Measurements from ENCODE around the gene ATG5. TPM values are rescaled to one million over a fixed set of nuclear protein-coding genes. Genes with fewer than 3 reads are reported as not detected.

ATG5 gene
- total RNA-seq, 1 experiment from 2014 or later: 26.9 TPM

GRCh38 chr6:106359959-106360409 lies 34.4 kb upstream of the ATG5 start:
- peaks cover 6% of the 10 kb centered on the region for H3K4me1 Mint-ChIP-seq (ENCODE audit: low read depth, unreplicated experiment)
- no peak overlapping the region for H3K27ac Mint-ChIP-seq (ENCODE audit: unreplicated experiment)
- peak overlapping the region; percentile 77 for H3K4me3 ChIP-seq (ENCODE audit: low read depth, low read length)

DNA sequence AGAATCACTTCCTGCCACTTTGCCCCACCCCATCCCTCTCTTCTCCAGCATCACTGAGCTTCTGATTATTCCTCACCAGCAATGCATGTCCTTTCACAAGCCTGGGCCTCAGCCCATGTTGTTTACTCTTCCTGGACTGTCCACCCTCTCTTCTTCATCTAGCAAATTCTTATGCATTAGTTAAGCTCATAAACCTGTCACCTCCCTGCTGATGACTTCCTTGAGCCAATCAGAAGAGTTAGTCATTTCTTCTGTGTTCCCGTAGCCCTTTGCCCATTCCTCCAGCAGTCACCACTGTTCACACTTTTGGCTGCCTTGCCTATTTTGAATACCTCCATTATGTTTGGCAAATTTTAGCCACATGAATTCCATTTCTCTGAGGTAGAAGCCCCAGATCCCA lies 30.8 kb upstream of the ATG5 start:
- Mint-ChIP-seq H3K36me3 (ENCODE audit: insufficient read depth, unreplicated experiment) (no peaks in the 10 kb centered on the region), H3K27ac (ENCODE audit: unreplicated experiment) (no peak overlapping the region), H3K4me3 (ENCODE audit: unreplicated experiment) (no peak overlapping the region), H3K27me3 (ENCODE audit: insufficient read depth, unreplicated experiment) (peaks cover 26% of the 10 kb centered on the region), H3K4me1 (ENCODE audit: low read depth, unreplicated experiment) (peaks cover 6% of the 10 kb centered on the region), H3K9me3 (ENCODE audit: unreplicated experiment) (peaks cover 13% of the 10 kb centered on the region)
- no peaks in the 10 kb centered on the region for H3K4me1 ChIP-seq
- intact Hi-C loops (cut with micrococcal nuclease; ENCODE audit: unreplicated experiment): no loop called here
- DNase-seq: no peak
- no peaks in the 10 kb centered on the region for H3K36me3 ChIP-seq (ENCODE audit: control insufficient read depth, insufficient read depth, low read length)
- no peak overlapping the region for H3K4me3 ChIP-seq (ENCODE audit: low read depth, low read length)
- CTCF ChIA-PET: interaction anchor here (1.0 kb wide), 1 partner anchor 17 kb away, joined by 4 read pairs; no protein-coding TSS in a partner anchor
- BruUV-seq (replicated peaks): no TSS peak
- POLR2A ChIA-PET: no interaction called here
- H3K9me3 ChIP-seq: peaks cover 6% of the 10 kb centered on the region; the same call in 1 of the 2 replicates
- TF ChIP-seq, protein P1, sequence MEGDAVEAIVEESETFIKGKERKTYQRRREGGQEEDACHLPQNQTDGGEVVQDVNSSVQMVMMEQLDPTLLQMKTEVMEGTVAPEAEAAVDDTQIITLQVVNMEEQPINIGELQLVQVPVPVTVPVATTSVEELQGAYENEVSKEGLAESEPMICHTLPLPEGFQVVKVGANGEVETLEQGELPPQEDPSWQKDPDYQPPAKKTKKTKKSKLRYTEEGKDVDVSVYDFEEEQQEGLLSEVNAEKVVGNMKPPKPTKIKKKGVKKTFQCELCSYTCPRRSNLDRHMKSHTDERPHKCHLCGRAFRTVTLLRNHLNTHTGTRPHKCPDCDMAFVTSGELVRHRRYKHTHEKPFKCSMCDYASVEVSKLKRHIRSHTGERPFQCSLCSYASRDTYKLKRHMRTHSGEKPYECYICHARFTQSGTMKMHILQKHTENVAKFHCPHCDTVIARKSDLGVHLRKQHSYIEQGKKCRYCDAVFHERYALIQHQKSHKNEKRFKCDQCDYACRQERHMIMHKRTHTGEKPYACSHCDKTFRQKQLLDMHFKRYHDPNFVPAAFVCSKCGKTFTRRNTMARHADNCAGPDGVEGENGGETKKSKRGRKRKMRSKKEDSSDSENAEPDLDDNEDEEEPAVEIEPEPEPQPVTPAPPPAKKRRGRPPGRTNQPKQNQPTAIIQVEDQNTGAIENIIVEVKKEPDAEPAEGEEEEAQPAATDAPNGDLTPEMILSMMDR (IDR thresholded peaks at IDR 0.05; ENCODE audit: insufficient read depth in 1 of 2, low read depth in 1 of 2, low read length in 1 of 2, severe bottlenecking in 1 of 2, unreplicated experiment in 1 of 2): no peak
- no peaks in the 10 kb centered on the region for H3K27me3 ChIP-seq (replicated peaks; ENCODE audit: control insufficient read depth, insufficient read depth, low read length)

More at GRCh38 chr6:106359959-106360409, 34.4 kb upstream of the ATG5 start:
- Histone ChIP-seq H3K36me3 (ENCODE audit: control insufficient read depth, insufficient read depth, low read length) (no peaks in the 10 kb centered on the region), H3K27me3 (replicated peaks; ENCODE audit: control insufficient read depth, insufficient read depth, low read length) (no peaks in the 10 kb centered on the region), H3K9me3 (no peaks in the 10 kb centered on the region), H3K4me1 (no peaks in the 10 kb centered on the region)
- peaks cover 12% of the 10 kb centered on the region for H3K27me3 Mint-ChIP-seq (ENCODE audit: insufficient read depth, unreplicated experiment)
- peak overlapping the region; percentile 77 for H3K4me3 Mint-ChIP-seq (ENCODE audit: unreplicated experiment)
- no peak for DNase-seq
- no peaks in the 10 kb centered on the region for H3K9me3 Mint-ChIP-seq (ENCODE audit: unreplicated experiment)
- intact Hi-C loops (cut with micrococcal nuclease; ENCODE audit: unreplicated experiment): loop anchor here (1.0 to 2.0 kb wide), 2 partner anchors 13 to 21 kb away; no protein-coding TSS in a partner anchor
- ChIA-PET CTCF (interaction anchor here (1.3 to 1.7 kb wide), 3 partner anchors 13 to 82 kb away, joined by 3 to 15 read pairs (median 4); no protein-coding TSS in a partner anchor), POLR2A (no interaction called here)
- BruUV-seq (replicated peaks): no TSS peak
- TF ChIP-seq, protein P1 (IDR thresholded peaks at IDR 0.05; ENCODE audit: insufficient read depth in 1 of 2, low read depth in 1 of 2, low read length in 1 of 2, severe bottlenecking in 1 of 2, unreplicated experiment in 1 of 2): no peak
- peaks cover 6% of the 10 kb centered on the region for H3K36me3 Mint-ChIP-seq (ENCODE audit: insufficient read depth, unreplicated experiment)

DNA sequence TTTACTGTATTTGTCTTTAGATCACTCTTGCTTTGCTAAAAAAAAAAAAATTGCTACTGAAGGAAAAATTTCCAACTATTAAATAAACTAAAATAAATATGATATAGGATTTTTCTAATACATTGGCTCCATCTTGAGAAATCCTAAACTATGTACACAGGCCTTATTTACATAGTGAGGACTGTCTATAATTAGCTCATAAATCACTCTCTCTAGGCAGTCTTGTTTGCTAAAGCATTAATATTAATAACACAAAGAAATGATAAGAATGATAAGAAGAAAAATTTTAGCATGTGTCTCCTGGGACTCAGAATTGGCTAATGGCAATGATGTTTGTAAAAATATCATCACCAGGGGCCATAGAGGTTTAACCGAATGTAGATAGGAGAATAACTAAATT lies 21.7 kb upstream of the ATG5 start:
- no peaks in the 10 kb centered on the region for H3K36me3 Mint-ChIP-seq (ENCODE audit: insufficient read depth, unreplicated experiment)
- Histone ChIP-seq H3K4me1 (peaks cover 7% of the 10 kb centered on the region; the same call in 1 of the 2 replicates), H3K36me3 (ENCODE audit: control insufficient read depth, insufficient read depth, low read length) (no peaks in the 10 kb centered on the region), H3K4me3 (ENCODE audit: low read depth, low read length) (no peak overlapping the region), H3K27me3 (replicated peaks; ENCODE audit: control insufficient read depth, insufficient read depth, low read length) (peaks cover 1% of the 10 kb centered on the region), H3K9me3 (peaks cover 2% of the 10 kb centered on the region; the same call in 1 of the 2 replicates)
- BruUV-seq (replicated peaks): no TSS peak
- ChIA-PET CTCF (interaction anchor here (0.7 to 1.7 kb wide), 5 partner anchors 8 to 64 kb away, joined by 3 to 15 read pairs (median 5); partner anchors contain the start of genes ATG5 and CRYBG1), POLR2A (interaction anchor here (0.6 to 1.3 kb wide), 3 partner anchors 13 to 441 kb away, joined by 4 to 6 read pairs (median 5); partner anchors contain the start of gene ATG5)
- peaks cover 4% of the 10 kb centered on the region for H3K9me3 Mint-ChIP-seq (ENCODE audit: unreplicated experiment)
- TF ChIP-seq, protein P1 (IDR thresholded peaks at IDR 0.05; ENCODE audit: insufficient read depth in 1 of 2, low read depth in 1 of 2, low read length in 1 of 2, severe bottlenecking in 1 of 2, unreplicated experiment in 1 of 2): no peak
- intact Hi-C loops (cut with micrococcal nuclease; ENCODE audit: unreplicated experiment): loop anchor here (2.0 kb wide), 1 partner anchor 14 kb away; the partner anchor contains the start of gene CRYBG1
- DNase-seq: peak in 1 of 2 experiments; percentile 50
- H3K27ac Mint-ChIP-seq (ENCODE audit: unreplicated experiment): no peak overlapping the region
- no peaks in the 10 kb centered on the region for H3K4me1 Mint-ChIP-seq (ENCODE audit: low read depth, unreplicated experiment)
- H3K4me3 Mint-ChIP-seq (ENCODE audit: unreplicated experiment): no peak overlapping the region
- peaks cover 12% of the 10 kb centered on the region for H3K27me3 Mint-ChIP-seq (ENCODE audit: insufficient read depth, unreplicated experiment)

Data from Caco-2 (cell line).